C4-2B (cell line): ENCODE measurements around the gene SPACA4.

Experiments used
- ZFX ChIP-seq: fragments of 450-650 bp; IDR thresholded peaks from 2 replicates; pipeline ENCODE4 v1.6.1; 2017
- TF ChIP-seq, protein P1 (sequence below): fragments of 450-650 bp; conservative IDR thresholded peaks from 2 replicates; pipeline ENCODE4 v1.5.1; 2017; ENCODE audit warnings: mild to moderate bottlenecking

DNA sequence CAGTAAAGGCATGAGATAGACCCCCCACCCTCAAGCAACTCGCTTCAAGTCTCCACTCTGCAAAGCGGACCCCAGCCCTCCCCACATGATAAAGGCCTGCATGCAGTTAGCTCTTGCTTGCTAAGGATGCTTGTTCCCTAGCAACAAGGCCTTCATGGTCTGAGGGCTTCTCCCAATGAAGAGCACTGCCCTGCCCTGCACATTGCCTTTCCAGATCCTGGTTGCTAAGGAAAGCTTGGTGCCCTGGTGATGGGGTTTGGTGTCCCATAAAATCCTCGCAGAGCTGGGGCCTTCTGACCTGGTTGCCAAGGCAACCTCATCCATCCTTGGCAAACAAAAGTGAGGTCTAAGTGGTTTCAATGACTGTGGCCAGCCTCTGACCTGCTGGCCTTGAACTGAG is 24.7 kb downstream of the SPACA4 start:
- TF ChIP-seq, protein P1, sequence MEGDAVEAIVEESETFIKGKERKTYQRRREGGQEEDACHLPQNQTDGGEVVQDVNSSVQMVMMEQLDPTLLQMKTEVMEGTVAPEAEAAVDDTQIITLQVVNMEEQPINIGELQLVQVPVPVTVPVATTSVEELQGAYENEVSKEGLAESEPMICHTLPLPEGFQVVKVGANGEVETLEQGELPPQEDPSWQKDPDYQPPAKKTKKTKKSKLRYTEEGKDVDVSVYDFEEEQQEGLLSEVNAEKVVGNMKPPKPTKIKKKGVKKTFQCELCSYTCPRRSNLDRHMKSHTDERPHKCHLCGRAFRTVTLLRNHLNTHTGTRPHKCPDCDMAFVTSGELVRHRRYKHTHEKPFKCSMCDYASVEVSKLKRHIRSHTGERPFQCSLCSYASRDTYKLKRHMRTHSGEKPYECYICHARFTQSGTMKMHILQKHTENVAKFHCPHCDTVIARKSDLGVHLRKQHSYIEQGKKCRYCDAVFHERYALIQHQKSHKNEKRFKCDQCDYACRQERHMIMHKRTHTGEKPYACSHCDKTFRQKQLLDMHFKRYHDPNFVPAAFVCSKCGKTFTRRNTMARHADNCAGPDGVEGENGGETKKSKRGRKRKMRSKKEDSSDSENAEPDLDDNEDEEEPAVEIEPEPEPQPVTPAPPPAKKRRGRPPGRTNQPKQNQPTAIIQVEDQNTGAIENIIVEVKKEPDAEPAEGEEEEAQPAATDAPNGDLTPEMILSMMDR: no peak
- no peak for TF ChIP-seq ZFX
